ENCODE data around the gene ARHGAP22.
A peak's percentile ranks its signal among the peaks of the same experiment; 100 is the strongest.

ARHGAP22 gene

GRCh38 chr10:48632166-48632565 is 27.3 kb upstream of the ARHGAP22 start:
- no peak for DNase-seq

DNA sequence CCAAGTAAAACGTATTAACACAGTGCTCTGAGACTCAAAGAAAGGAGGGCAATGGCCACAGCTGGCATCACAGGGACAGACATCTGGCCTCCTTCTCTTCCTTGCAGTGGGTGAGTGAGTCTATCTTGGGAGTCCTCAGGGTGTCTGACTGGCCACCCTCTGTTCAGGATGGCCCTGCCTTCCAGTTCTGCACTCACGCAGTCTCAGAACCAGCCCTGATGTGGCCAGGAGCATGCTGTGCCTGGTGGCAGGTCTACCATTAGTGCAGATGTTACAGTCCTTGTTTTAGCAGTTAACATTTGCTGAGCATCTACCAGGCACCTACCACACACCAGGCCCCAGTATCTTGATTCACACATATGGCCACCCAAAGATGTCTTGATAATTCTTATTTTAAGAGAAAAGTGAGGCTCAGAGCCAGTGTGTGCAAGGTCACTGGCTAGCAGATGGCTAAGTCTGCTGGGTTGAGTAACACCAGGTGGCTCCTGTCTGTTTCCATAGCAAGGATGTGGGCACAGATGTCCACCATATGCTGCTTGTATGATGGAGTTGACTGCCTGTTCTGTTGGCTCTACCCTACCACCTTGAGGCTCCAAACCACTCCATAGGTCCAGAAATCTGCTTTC is 23.2 kb upstream of the ARHGAP22 start:
- DNase-seq: no peak

GRCh38 chr10:48626986-48627731 is 22.3 kb upstream of the ARHGAP22 start:
- DNase-seq: no peak

DNA sequence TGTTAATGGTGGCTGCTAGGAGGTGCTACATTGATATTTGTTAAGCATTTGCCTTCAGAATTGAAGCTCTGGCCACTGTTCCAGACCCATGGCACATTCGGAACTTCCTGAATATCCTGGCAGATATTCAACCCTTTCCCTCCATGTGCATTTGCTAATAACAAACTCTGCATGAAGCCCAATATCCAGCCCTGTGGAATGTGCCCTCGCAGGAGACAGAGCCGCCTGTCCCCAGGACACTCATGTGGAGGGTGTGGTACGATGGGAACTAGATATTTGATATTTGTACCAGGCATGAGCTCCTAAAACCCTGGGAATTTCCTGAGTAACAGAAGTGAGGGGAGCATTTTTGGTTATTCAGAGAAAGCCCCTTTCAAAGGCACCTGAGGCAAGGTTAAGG is 21.6 kb upstream of the ARHGAP22 start:
- no peak for DNase-seq

- no peak for DNase-seq
These were observed 20.9 kb upstream of the ARHGAP22 start for GRCh38 chr10:48625826-48626134.

- DNase-seq: no peak
These were observed 18.8 kb upstream of the ARHGAP22 start for GRCh38 chr10:48623607-48624132.

GRCh38 chr10:48623009-48623408 is 18.1 kb upstream of the ARHGAP22 start:
- no peak for DNase-seq

GRCh38 chr10:48620719-48621118 is 15.8 kb upstream of the ARHGAP22 start:
- DNase-seq: no peak

DNA sequence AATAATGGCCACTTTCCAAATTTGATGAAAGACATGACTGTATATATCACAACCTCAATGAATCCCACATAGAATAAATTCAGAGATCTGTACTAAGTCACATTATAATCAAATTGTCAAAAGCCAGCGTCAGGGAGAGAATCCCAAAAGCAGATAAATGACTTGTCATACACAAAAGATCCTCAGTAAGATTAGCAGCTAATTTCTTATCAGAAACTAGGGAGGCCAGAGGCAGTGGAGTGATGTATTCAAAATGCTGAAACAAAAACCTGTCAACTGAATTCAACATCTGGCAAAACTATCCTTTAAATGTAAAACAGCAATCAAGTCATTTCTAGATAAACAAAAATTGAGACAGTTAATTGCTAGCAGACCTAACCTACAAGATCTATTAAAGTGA is 11.6 kb upstream of the ARHGAP22 start:
- DNase-seq: no peak

DNA sequence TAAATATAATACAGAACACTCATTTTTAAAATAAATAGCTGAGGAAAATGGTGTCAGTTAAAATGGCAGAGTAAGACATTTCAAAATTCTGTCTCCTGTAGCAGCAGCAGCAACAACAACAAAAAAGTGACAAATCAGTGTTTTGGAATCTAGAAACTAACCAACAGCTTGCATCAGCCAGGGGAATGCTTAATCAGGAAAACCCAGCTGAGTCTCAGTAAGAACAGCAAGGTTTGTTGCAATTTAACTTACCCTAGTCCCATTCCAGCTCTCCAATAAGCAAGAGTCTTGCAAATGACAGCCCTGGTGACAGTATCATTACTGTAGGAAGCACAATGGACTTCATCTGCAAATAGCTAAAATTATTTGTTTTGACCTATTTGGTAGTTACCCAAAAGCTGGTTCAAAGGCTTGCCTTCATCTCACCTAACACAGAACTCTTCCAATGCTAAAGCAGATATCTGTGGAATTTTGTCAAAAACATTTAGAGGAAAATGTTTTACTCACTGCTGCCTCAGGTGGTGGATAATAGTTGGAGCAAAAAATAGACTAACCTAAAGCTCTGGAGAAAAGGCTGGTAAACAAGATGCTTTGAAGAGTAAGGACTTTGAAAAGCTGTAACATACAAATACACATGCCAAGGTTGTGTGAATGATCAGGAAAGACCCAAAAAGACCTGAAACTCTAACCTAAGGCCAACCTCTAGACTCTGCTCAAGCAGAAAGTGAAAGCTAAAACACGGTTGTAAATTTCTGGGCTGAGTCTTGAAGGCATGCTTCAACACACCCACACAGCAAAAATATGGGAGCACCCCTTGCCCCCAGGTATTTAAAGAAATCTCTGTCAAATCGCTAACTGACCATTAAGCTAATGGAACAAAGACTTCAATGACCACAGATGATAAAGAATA is 9.9 kb upstream of the ARHGAP22 start:
- DNase-seq: no peak

- no peak for DNase-seq
These were observed 8.1 kb upstream of the ARHGAP22 start for GRCh38 chr10:48613016-48613415.

- DNase-seq: no peak
These were observed 7.5 kb upstream of the ARHGAP22 start for GRCh38 chr10:48612236-48612943.

- DNase-seq: no peak
These were observed 6.3 kb upstream of the ARHGAP22 start for GRCh38 chr10:48611133-48611532.

DNA sequence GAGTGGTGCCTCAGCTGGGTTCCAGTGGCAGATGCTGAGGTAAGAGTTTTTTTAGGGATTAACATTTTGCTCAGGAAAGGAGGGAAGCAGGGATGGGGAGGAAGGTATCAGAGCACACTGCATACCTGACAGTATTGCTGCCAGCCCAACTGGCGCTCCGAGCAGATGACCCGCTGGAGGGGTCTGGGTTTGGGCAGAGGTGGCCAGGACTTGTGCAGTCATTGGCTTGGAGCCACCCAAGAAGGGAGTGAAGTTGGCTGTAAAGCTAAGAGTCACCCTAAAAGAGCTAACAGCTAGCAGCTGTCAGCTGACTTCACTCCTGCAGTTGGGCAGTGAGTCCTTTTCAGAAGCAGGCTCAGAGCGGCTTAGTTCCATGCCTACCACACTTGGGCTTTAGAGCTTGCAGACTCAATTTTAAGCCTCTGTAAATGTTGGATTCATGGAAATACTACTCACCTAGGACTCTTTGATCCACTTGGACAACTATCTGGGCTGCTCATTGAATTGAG is 5.8 kb upstream of the ARHGAP22 start:
- DNase-seq: no peak

DNA sequence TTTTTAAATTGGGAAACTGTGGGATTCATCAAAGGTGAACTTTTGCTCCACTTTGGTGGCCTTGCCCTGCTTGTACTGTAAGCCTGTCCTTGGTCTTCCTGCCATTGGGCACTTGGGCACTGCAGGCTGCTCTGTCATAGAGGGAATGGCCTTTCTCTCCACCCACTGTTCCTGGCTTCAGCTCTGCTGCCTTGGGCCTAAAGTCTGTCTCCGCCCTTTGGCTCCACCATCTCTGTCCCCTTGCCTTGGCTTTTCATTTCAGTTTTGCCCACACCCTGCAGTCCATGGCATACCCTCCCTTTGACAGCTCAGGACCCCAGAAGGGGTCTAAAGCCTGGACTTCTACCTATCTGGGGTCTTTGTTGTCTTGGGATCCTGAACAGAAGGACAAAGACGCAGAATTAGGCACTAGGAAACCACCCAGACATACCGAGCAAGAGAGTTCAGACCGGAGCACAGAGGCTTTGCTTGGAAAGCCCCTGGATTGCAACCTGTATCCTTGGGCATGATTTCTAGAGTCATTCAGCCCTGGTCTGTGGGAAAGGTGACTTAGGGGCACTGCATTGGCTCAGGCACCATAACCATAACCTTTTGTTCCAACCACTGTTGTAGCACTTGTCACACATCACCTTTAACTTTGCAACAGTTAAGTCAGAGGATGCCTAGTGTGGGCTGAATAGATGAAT is 5.2 kb upstream of the ARHGAP22 start:
- DNase-seq: no peak

- DNase-seq: no peak
These were observed 4.6 kb upstream of the ARHGAP22 start for GRCh38 chr10:48609441-48609840.

- no peak for DNase-seq
These were observed 4.1 kb upstream of the ARHGAP22 start for GRCh38 chr10:48608976-48609375.

GRCh38 chr10:48608279-48608681 is 3.4 kb upstream of the ARHGAP22 start:
- DNase-seq: peak; percentile 24

DNA sequence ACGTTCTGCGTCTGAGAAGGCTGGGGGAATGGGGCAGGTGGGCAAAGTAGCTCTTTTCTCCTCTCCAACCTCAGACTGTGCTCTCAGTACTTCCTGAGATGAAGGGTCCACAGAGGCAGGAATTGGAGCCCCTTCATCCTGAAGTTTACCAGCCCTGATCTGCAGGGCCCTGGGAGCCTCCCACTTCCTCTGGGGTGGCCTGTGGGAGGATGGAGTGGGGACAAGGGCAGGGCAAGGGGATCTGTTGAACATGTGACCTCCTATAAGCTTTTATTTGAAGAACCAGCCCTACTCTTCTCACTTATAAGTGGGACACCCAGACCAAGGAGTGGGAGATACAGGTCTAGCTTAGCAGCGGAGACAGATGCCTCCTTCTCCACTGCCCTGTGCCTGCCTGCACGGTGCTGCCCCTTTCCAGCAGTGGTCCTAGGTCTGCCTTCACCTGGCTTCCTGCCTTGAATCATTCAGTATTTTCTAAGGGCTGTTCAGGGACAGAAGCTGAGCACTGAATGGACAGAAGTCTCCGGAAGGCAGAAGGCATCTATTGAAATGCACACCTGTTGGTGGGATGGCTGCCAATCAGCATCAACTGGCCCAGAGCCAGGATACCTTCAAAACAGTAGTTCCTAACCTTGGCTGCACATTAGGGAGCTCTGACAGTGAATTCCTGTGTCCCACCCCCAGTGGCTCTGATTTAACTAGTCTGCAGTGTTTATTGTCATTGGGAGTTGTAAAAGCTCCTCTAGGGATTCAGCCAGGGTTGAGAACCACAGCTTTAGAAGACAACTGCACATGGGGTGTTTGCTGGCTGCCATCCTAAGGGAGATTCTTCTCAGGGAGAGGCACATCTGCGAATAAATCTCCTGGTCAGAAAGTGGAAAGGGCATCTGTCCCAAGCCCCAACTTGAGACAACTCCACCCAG is 2.7 kb upstream of the ARHGAP22 start:
- no peak for DNase-seq

GRCh38 chr10:48606530-48607355 is 1.9 kb upstream of the ARHGAP22 start:
- DNase-seq: no peak

All from CD4-positive, alpha-beta T cell treated with Interleukin-17A for 4 hours (primary cell).